HepG2 (cell line): Measurements from ENCODE around the gene DIS3L2. TPM values are rescaled to one million over a fixed set of nuclear protein-coding genes. Genes with fewer than 3 reads are reported as not detected.

ENCODE experiments used
- ZBTB40 ChIP-seq, 2 experiments: fragments of 450-650 bp in 1 of 2; sonication (generic) in 1 of 2; formaldehyde crosslinking in 1 of 2; IDR thresholded peaks; 2 replicates each; pipeline versions ENCODE4 v1.6.1 to v1.8.0; 2016 to 2022; ENCODE audit warnings: antibody characterized with exemption in 1 of 2, mild to moderate bottlenecking in 1 of 2, missing genetic modification reagents in 1 of 2
- ZNF839 ChIP-seq: sonication (generic); formaldehyde crosslinking; IDR thresholded peaks from 2 replicates; pipeline ENCODE4 v1.4.0; 2020; ENCODE audit warnings: missing genetic modification reagents, mild to moderate bottlenecking, borderline replicate concordance
- polyA plus RNA-seq, 8 experiments: library from polyadenylated mRNA; depleted of rRNA in 3 of 8; stranded (reverse) in 7 of 8; unstranded in 1 of 8; fragments of >200 nt; fragmentation: Illumina TruSeq in 4 of 8; extraction: Trizol in 4 of 8; gene quantifications; 2 replicates each; pipeline versions ENCODE4 v1.2.1 to v1.2.3, GENCODE V29; 2011 to 2016; ENCODE audit warnings: low read depth in 4 of 8, missing spikeins in 1 of 8, mixed read lengths in 1 of 8; ENCODE audit not compliant: insufficient read depth in 1 of 8
- total RNA-seq, 5 experiments: library from RNA; depleted of rRNA; stranded (reverse); fragments of >200 nt; fragmentation: Illumina TruSeq; extraction: Trizol; gene quantifications; 2 replicates each; pipeline ENCODE4 v1.2.3, GENCODE V29; 2016; ENCODE audit warnings: low read depth in 1 of 5

Gene DIS3L2
- total and polyA plus RNA-seq, 2 of the 13 experiments (the other 11 are each of a cell fraction or from before 2014, with no cell fraction given): 7.0 to 23.9 TPM

- TF ChIP-seq ZBTB40 (IDR thresholded peaks at IDR 0.05) (no peak), ZBTB40 (CRISPR knock-in tag; IDR thresholded peaks at IDR 0.05) (no peak), ZNF839 (CRISPR knock-in tag) (no peak)
Measured at GRCh38 chr2:232013701-232014353, 52.3 kb downstream of the DIS3L2 start (continued).
